GM23338 (cell line): ENCODE results near the gene DLX3.

Experiments
- CREB1 ChIP-seq: fragments of 250-450 bp; sonication (Bioruptor Pico); IDR thresholded peaks from 2 replicates; pipeline ENCODE4 v1.5.0; 2020; ENCODE audit warnings: low read depth, mild to moderate bottlenecking, moderate library complexity
- EZH2 ChIP-seq: fragments of 200-600 bp; sonication (generic); IDR thresholded peaks from one replicate; pipeline ENCODE4 v1.8.0; 2017; ENCODE audit warnings: antibody characterized with exemption, mild to moderate bottlenecking, low read depth; ENCODE audit not compliant: unreplicated experiment
- EZH2phosphoT487 ChIP-seq: fragments of 200-600 bp; sonication (generic); IDR thresholded peaks from one replicate; pipeline ENCODE4 v1.8.1; 2018; ENCODE audit warnings: antibody characterized with exemption; ENCODE audit not compliant: unreplicated experiment
- NANOG ChIP-seq: IDR thresholded peaks from 2 replicates; pipeline ENCODE4 v1.6.1; 2016; ENCODE audit warnings: antibody characterized with exemption, borderline replicate concordance
- POLR2AphosphoS5 ChIP-seq: IDR thresholded peaks from 2 replicates; pipeline ENCODE4 v1.6.1; 2016; ENCODE audit warnings: antibody characterized with exemption, low read depth
- ZNF114 ChIP-seq: fragments of 250-450 bp; sonication (Bioruptor Pico); IDR thresholded peaks from 2 replicates; pipeline ENCODE4 v1.5.0; 2020; ENCODE audit warnings: mild to moderate bottlenecking, moderate library complexity
- TF ChIP-seq, protein P1 (sequence below), 2 experiments: fragments of 200-600 bp in 1 of 2; sonication (generic) in 1 of 2; conservative IDR thresholded peaks; 2 replicates each; pipeline versions ENCODE4 v1.5.1 to v1.6.1; 2016 to 2017; ENCODE audit warnings: antibody characterized with exemption in 2 of 2, low read depth in 2 of 2, mild to moderate bottlenecking in 2 of 2, moderate library complexity in 1 of 2
- TF ChIP-seq, protein P2 (sequence below): IDR thresholded peaks from one replicate; pipeline ENCODE4 v1.6.1; 2018; ENCODE audit warnings: antibody characterized with exemption; ENCODE audit not compliant: unreplicated experiment

DNA sequence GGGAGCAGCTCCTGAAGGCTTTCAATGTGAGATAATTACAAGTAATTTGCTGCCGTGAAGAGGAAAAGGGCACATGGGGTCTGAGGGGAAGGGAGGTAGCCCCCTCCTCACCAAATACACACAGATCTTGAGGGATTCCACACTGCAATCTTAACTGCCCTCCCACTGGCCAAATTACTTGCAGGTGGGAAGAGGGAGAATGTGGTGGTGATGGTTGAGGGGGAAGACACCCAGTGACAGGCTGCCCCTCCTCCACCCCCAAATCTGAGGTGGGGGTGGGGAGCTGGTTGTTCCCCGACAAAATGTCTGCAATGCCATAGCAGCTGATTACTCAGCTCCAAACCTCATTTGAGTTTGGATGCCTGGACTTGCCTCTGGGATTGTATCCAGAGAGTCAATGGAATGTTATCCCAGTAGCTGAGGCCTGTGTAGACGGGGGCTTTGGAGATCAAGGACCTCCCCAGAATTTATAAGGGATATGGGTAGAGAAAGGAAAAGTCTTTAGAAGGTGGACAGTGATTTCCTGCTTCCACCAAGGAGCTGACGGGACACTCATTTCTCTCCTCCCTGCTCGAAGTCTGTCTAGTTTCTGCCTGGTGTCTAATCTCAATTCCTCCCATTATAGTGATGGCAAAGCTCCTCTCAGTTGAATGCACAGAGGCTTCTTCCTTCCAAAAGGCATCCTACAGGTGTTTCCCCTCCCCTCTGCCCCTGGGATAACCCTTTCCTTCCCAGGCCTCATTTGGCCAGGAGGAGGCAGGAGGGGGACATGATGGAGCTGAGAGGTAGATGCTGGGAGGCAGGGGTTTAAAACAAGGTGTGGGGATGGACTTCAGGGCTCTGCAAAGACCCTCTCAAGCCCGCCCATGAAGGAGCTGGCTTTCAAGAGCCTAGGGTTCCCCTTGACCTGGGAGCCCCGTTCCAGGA lies 17.3 kb downstream of the DLX3 start:
- TF ChIP-seq, protein P1, sequence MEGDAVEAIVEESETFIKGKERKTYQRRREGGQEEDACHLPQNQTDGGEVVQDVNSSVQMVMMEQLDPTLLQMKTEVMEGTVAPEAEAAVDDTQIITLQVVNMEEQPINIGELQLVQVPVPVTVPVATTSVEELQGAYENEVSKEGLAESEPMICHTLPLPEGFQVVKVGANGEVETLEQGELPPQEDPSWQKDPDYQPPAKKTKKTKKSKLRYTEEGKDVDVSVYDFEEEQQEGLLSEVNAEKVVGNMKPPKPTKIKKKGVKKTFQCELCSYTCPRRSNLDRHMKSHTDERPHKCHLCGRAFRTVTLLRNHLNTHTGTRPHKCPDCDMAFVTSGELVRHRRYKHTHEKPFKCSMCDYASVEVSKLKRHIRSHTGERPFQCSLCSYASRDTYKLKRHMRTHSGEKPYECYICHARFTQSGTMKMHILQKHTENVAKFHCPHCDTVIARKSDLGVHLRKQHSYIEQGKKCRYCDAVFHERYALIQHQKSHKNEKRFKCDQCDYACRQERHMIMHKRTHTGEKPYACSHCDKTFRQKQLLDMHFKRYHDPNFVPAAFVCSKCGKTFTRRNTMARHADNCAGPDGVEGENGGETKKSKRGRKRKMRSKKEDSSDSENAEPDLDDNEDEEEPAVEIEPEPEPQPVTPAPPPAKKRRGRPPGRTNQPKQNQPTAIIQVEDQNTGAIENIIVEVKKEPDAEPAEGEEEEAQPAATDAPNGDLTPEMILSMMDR (conservative IDR thresholded peaks at IDR 0.05; ENCODE audit: low read depth in 2 of 2), result peak; percentile 40 to 51
- TF ChIP-seq NANOG, result no peak
- TF ChIP-seq POLR2AphosphoS5, result no peak
- TF ChIP-seq, protein P2, sequence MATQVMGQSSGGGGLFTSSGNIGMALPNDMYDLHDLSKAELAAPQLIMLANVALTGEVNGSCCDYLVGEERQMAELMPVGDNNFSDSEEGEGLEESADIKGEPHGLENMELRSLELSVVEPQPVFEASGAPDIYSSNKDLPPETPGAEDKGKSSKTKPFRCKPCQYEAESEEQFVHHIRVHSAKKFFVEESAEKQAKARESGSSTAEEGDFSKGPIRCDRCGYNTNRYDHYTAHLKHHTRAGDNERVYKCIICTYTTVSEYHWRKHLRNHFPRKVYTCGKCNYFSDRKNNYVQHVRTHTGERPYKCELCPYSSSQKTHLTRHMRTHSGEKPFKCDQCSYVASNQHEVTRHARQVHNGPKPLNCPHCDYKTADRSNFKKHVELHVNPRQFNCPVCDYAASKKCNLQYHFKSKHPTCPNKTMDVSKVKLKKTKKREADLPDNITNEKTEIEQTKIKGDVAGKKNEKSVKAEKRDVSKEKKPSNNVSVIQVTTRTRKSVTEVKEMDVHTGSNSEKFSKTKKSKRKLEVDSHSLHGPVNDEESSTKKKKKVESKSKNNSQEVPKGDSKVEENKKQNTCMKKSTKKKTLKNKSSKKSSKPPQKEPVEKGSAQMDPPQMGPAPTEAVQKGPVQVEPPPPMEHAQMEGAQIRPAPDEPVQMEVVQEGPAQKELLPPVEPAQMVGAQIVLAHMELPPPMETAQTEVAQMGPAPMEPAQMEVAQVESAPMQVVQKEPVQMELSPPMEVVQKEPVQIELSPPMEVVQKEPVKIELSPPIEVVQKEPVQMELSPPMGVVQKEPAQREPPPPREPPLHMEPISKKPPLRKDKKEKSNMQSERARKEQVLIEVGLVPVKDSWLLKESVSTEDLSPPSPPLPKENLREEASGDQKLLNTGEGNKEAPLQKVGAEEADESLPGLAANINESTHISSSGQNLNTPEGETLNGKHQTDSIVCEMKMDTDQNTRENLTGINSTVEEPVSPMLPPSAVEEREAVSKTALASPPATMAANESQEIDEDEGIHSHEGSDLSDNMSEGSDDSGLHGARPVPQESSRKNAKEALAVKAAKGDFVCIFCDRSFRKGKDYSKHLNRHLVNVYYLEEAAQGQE, result no peak
- TF ChIP-seq ZNF114 (CRISPR knock-in tag), result no peak
- no peak for TF ChIP-seq EZH2
- no peak for TF ChIP-seq EZH2phosphoT487
- TF ChIP-seq CREB1 (CRISPR knock-in tag), result no peak
